HepG2 (cell line): ENCODE data around the gene LMCD1. TPM values are rescaled to one million over a fixed set of nuclear protein-coding genes. Genes with fewer than 3 reads are reported as not detected.
A peak's percentile ranks its signal among the peaks of the same experiment; 100 is the strongest.

ENCODE experiments used
- CSRNP1 ChIP-seq: sonication (generic); formaldehyde crosslinking; IDR thresholded peaks from 2 replicates; pipeline ENCODE4 v1.8.1; 2023; ENCODE audit warnings: mild to moderate bottlenecking, missing genetic modification reagents
- DNMT1 ChIP-seq: sonication (generic); formaldehyde crosslinking; IDR thresholded peaks from 2 replicates; pipeline ENCODE4 v1.5.1; 2020; ENCODE audit warnings: mild to moderate bottlenecking, missing genetic modification reagents
- FOXP4 ChIP-seq: sonication (generic); formaldehyde crosslinking; IDR thresholded peaks from 2 replicates; pipeline ENCODE4 v1.4.0; 2020; ENCODE audit warnings: missing genetic modification reagents
- GMEB1 ChIP-seq: sonication (generic); formaldehyde crosslinking; IDR thresholded peaks from 2 replicates; pipeline ENCODE4 v1.5.1; 2020; ENCODE audit warnings: missing genetic modification reagents, mild to moderate bottlenecking, borderline replicate concordance
- KMT2B ChIP-seq: IDR thresholded peaks from 2 replicates; pipeline ENCODE4 v1.6.1; 2016; ENCODE audit warnings: missing genetic modification reagents, missing compliant biosample characterization
- MIXL1 ChIP-seq: IDR thresholded peaks from 2 replicates; pipeline ENCODE4 v1.6.1; 2016
- NONO ChIP-seq, 2 experiments: fragments of 450-650 bp in 1 of 2; sonication (generic) in 1 of 2; formaldehyde crosslinking in 1 of 2; IDR thresholded peaks in 1 of 2; conservative IDR thresholded peaks in 1 of 2; 2 replicates each; pipeline versions ENCODE4 v1.6.1 to v1.8.0; 2017 to 2022; ENCODE audit warnings: mild to moderate bottlenecking in 1 of 2, missing genetic modification reagents in 1 of 2, moderate library complexity in 1 of 2
- YEATS2 ChIP-seq: sonication (generic); formaldehyde crosslinking; IDR thresholded peaks from 2 replicates; pipeline ENCODE4 v1.4.0; 2020; ENCODE audit warnings: missing genetic modification reagents, borderline replicate concordance
- ZBTB40 ChIP-seq, 2 experiments: fragments of 450-650 bp in 1 of 2; sonication (generic) in 1 of 2; formaldehyde crosslinking in 1 of 2; IDR thresholded peaks; 2 replicates each; pipeline versions ENCODE4 v1.6.1 to v1.8.0; 2016 to 2022; ENCODE audit warnings: antibody characterized with exemption in 1 of 2, mild to moderate bottlenecking in 1 of 2, missing genetic modification reagents in 1 of 2
- ZMYM2 ChIP-seq: sonication (generic); formaldehyde crosslinking; IDR thresholded peaks from 2 replicates; pipeline ENCODE4 v1.8.0; 2022; ENCODE audit warnings: mild to moderate bottlenecking, missing genetic modification reagents
- ZNF580 ChIP-seq: IDR thresholded peaks from 2 replicates; pipeline ENCODE4 v1.6.1; 2016; ENCODE audit warnings: low read depth, borderline replicate concordance
- polyA plus RNA-seq, 8 experiments: library from polyadenylated mRNA; depleted of rRNA in 3 of 8; stranded (reverse) in 7 of 8; unstranded in 1 of 8; fragments of >200 nt; fragmentation: Illumina TruSeq in 4 of 8; extraction: Trizol in 4 of 8; gene quantifications; 2 replicates each; pipeline versions ENCODE4 v1.2.1 to v1.2.3, GENCODE V29; 2011 to 2016; ENCODE audit warnings: low read depth in 4 of 8, missing spikeins in 1 of 8, mixed read lengths in 1 of 8; ENCODE audit not compliant: insufficient read depth in 1 of 8
- total RNA-seq, 5 experiments: library from RNA; depleted of rRNA; stranded (reverse); fragments of >200 nt; fragmentation: Illumina TruSeq; extraction: Trizol; gene quantifications; 2 replicates each; pipeline ENCODE4 v1.2.3, GENCODE V29; 2016; ENCODE audit warnings: low read depth in 1 of 5
- TF ChIP-seq, protein P1 (sequence below): sonication (generic); formaldehyde crosslinking; IDR thresholded peaks from 2 replicates; pipeline ENCODE4 v1.8.0; 2022; ENCODE audit warnings: missing genetic modification reagents, mild to moderate bottlenecking, inconsistent platforms, borderline replicate concordance

Gene LMCD1
- total and polyA plus RNA-seq, 2 of the 13 experiments (the other 11 are each of a cell fraction or from before 2014, with no cell fraction given): 6.2 to 7.1 TPM

DNA sequence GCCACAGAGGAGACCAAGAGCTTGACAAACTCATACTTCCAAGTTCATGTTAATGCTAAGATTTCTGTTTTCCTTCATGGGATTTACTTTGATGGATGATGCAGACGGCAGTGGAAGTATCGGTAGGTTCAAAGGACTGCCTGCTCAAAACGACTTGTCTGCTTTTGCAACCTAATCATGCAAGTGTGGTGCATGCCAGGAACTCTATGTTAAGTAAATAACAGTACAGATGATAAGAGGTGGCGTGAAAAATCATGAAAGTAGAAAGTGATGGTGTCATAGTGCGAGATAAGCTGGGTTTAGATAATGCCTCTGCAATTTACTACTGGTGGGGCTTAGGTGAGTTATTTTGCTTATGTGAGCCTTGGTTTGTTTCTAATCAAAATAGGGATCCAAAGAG is 14.7 kb upstream of the LMCD1 start (continued):
- TF ChIP-seq, protein P1, sequence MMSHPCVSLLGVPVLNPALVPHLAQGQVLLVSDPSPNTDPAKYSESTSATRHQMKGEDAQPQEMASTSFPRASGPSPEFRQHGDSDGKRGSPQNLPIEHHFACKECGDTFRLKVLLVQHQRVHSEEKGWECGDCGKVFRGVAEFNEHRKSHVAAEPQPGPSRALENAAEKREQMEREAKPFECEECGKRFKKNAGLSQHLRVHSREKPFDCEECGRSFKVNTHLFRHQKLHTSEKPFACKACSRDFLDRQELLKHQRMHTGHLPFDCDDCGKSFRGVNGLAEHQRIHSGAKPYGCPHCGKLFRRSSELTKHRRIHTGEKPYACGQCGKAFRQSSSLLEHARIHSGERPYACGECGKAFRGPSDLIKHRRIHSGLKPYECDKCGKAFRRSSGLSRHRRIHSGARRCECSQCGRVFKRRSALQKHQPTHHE: no peak
- peak; percentile 62; the same call in 1 of the 2 replicates for TF ChIP-seq MIXL1 (CRISPR knock-in tag)
- TF ChIP-seq NONO (IDR thresholded peaks at IDR 0.05): no peak
- no peak for TF ChIP-seq NONO (CRISPR knock-in tag; conservative IDR thresholded peaks at IDR 0.05)
- TF ChIP-seq GMEB1 (CRISPR knock-in tag): no peak
- TF ChIP-seq YEATS2: no peak
- TF ChIP-seq FOXP4: peak; percentile 83
- TF ChIP-seq DNMT1 (CRISPR knock-in tag): no peak
- no peak for TF ChIP-seq KMT2B (CRISPR knock-in tag)
- TF ChIP-seq ZBTB40 (IDR thresholded peaks at IDR 0.05): no peak
- no peak; the same call in 1 of the 2 replicates for TF ChIP-seq ZBTB40 (CRISPR knock-in tag; IDR thresholded peaks at IDR 0.05)
- TF ChIP-seq CSRNP1 (CRISPR knock-in tag): 0 out of 2 replicates have a peak, but pooled peaks have one; percentile 32
- no peak for TF ChIP-seq ZMYM2 (CRISPR knock-in tag)
- TF ChIP-seq ZNF580: no peak
